ENCODE data around the gene BRME1. TPM values are rescaled to one million over a fixed set of nuclear protein-coding genes. Genes with fewer than 3 reads are reported as not detected.
A peak's percentile ranks its signal among the peaks of the same experiment; 100 is the strongest.

Gene BRME1
- total and polyA plus RNA-seq, 2 of the 13 experiments (the other 11 are each of a cell fraction or from before 2014, with no cell fraction given): 0.74 to 1.5 TPM

GRCh38 chr19:13877303-13877702 is 28.6 kb downstream of the BRME1 start (continued):
- peak; percentile 26; the same call in 1 of the 2 replicates for TF ChIP-seq ZNF687 (CRISPR knock-in tag; IDR thresholded peaks at IDR 0.05)
- no peak for TF ChIP-seq ZNF776 (CRISPR knock-in tag; IDR thresholded peaks at IDR 0.05)
- no peak for TF ChIP-seq ZNF230 (CRISPR knock-in tag; IDR thresholded peaks at IDR 0.05)

GRCh38 chr19:13876834-13877233 is 29.1 kb downstream of the BRME1 start, which contains the start of gene NANOS3:
TSS of gene NANOS3 (plus strand) at chr19:13877134. CDS start at chr19:13877249, 115 bp downstream.
- no peaks in the 10 kb centered on the region for H3K9me3 ChIP-seq (ENCODE audit: low read length)
- no peak within 1 kb of the TSS for H3K4me2 ChIP-seq (ENCODE audit: low read depth, low read length)
- ChIA-PET POLR2A (no interaction called here), CTCF (ENCODE audit: low intra/inter-chr PET ratio, low total read pairs) (no interaction called here)
- no peaks in the 10 kb centered on the region for H3K79me2 ChIP-seq (ENCODE audit: insufficient read depth, low read length)
- H3K27me3 ChIP-seq (ENCODE audit: control insufficient read depth in 1 of 2, insufficient read depth in 2 of 2, low read length in 2 of 2): no peaks in the 10 kb centered on the region; a peak in 1 of 5 replicates
- no peaks in the 10 kb centered on the region for H4K20me1 ChIP-seq (ENCODE audit: insufficient read depth, low read length)
- H3K36me3 ChIP-seq (replicated peaks in 1 of 2; ENCODE audit: control insufficient read depth in 1 of 2, insufficient read depth in 2 of 2, low read length in 2 of 2): no peaks in the 10 kb centered on the region
- no peak within 1 kb of the TSS for H3K9ac ChIP-seq (ENCODE audit: insufficient read depth, low read depth, low read length)
- in situ Hi-C loops (cut with HindIII; ENCODE audit: extremely low pct_ligation_motif_present, low pct_unique_long_range_greater_than_20kb): loop anchor here (10.0 to 25.0 kb wide), 2 partner anchors 282 to 535 kb away; partner anchors contain the start of gene DDX39A
- FAIRE-seq (no peak), ATAC-seq (no peak), DNase-seq (ENCODE audit: low spot score) (no peak)
- no TSS peak for BruUV-seq (replicated peaks)
- no peak within 1 kb of the TSS for H2AFZ ChIP-seq (ENCODE audit: low read length)
- H3K4me3 ChIP-seq (replicated peaks in 1 of 3; ENCODE audit: insufficient read depth in 1 of 3, low read depth in 2 of 3, low read length in 3 of 3): no peak within 1 kb of the TSS
- 38% methylated on average over 2 of the region's 5 CpGs for WGBS (ENCODE audit: low lambda C conversion rate)
- no peak within 1 kb of the TSS for H3K27ac ChIP-seq (ENCODE audit: extremely low read length, insufficient read depth, low read length)
- intact Hi-C loops (cut with micrococcal nuclease; ENCODE audit: unreplicated experiment): no loop called here
- H3K4me1 ChIP-seq (ENCODE audit: insufficient read depth, low read length): peaks cover 29% of the 10 kb centered on the region
- TF ChIP-seq ZNF260 (CRISPR knock-in tag; IDR thresholded peaks at IDR 0.05; ENCODE audit: borderline replicate concordance, low read depth) (no peak), RFXANK (CRISPR knock-in tag; IDR thresholded peaks at IDR 0.05) (no peak), ZNF562 (CRISPR knock-in tag; IDR thresholded peaks at IDR 0.05; ENCODE audit: borderline replicate concordance) (no peak), BCLAF1 (IDR thresholded peaks at IDR 0.05) (no peak), ONECUT2 (CRISPR knock-in tag; IDR thresholded peaks at IDR 0.05) (no peak)
